ENCODE results near the gene PARD3B.

Gene PARD3B

DNA sequence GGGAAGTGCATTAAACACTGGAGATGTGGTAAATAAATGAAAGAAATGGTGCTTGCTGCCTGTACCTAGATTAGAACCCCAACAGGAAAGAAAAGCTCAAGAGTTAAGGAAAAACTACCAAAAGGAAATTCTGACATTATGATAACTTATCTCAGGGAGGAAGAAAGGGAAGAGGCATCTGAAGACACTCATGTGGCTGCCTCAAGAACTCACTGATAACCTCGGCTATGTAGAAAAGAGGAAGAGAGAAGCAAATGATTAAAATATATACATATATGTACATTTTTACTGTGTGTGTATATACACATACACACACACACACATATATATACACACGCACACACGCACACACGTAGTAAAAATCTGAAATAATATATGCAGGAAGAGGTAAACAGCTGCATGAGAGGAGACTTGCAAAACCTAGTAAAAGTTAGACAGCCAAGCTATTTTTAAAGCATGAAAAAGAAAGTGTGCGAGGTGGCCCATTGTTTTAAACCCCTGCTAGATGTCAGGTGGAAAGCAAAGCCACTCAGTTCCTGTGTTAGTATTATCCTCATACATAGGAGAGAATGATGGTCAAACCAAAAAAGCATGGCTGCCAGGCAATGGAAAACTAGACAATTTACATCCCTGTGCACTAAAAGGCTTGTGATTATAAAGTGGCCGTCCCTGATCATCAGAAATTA, 654.0 kb downstream of the PARD3B start:
- WGBS (ENCODE audit: insufficient coverage), result 95% methylated on average over 2 of the region's 6 CpGs
- H3K36me3 ChIP-seq (ENCODE audit: control insufficient read depth in 4 of 4, insufficient read depth in 4 of 4, low read length in 3 of 4), result no peaks in the 10 kb centered on the region
- no peaks in the 10 kb centered on the region for H3K27me3 ChIP-seq (replicated peaks in 2 of 5; ENCODE audit: control insufficient read depth in 4 of 5, insufficient read depth in 5 of 5, low read length in 4 of 5)
- peaks cover 0 to 3% (median under 1%) of the 10 kb centered on the region in 4 experiments for H3K4me1 ChIP-seq (ENCODE audit: control extremely low read depth in 1 of 4, control insufficient read depth in 4 of 4, insufficient read depth in 4 of 4, low read length in 3 of 4)
- H3K4me3 ChIP-seq (ENCODE audit: control insufficient read depth in 1 of 7, extremely low read depth in 1 of 7, insufficient read depth in 4 of 7, low read depth in 2 of 7, low read length in 6 of 7), result no peak overlapping the region
- CTCF ChIA-PET, result no interaction called here
- no peak overlapping the region for H3K27ac ChIP-seq (ENCODE audit: insufficient read depth in 1 of 2, low read depth in 1 of 2, low read length in 2 of 2, poor library complexity in 1 of 2, severe bottlenecking in 2 of 2)
- POLR2A ChIA-PET, result no interaction called here
- H3K9me3 ChIP-seq (ENCODE audit: control extremely low read depth in 1 of 5, control insufficient read depth in 4 of 5, insufficient read depth in 2 of 5, low read depth in 1 of 5, low read length in 4 of 5), result no peaks in the 10 kb centered on the region
- DNase-seq, result peak; percentile 16 to 47 (median 19)

- Histone ChIP-seq H3K4me3 (ENCODE audit: control insufficient read depth in 1 of 7, extremely low read depth in 1 of 7, insufficient read depth in 4 of 7, low read depth in 2 of 7, low read length in 6 of 7) (no peak overlapping the region), H3K36me3 (ENCODE audit: control insufficient read depth in 4 of 4, insufficient read depth in 4 of 4, low read length in 3 of 4) (no peaks in the 10 kb centered on the region), H3K27me3 (replicated peaks in 2 of 5; ENCODE audit: control insufficient read depth in 4 of 5, insufficient read depth in 5 of 5, low read length in 4 of 5) (no peaks in the 10 kb centered on the region), H3K9me3 (ENCODE audit: control extremely low read depth in 1 of 5, control insufficient read depth in 4 of 5, insufficient read depth in 2 of 5, low read depth in 1 of 5, low read length in 4 of 5) (no peaks in the 10 kb centered on the region), H3K4me1 (ENCODE audit: control extremely low read depth in 1 of 4, control insufficient read depth in 4 of 4, insufficient read depth in 4 of 4, low read length in 3 of 4) (no peaks in the 10 kb centered on the region), H3K27ac (ENCODE audit: insufficient read depth in 1 of 2, low read depth in 1 of 2, low read length in 2 of 2, poor library complexity in 1 of 2, severe bottlenecking in 2 of 2) (no peak overlapping the region)
- CTCF ChIA-PET, result no interaction called here
- DNase-seq, result no peak
- POLR2A ChIA-PET, result no interaction called here
- WGBS (ENCODE audit: insufficient coverage), result 100% methylated on average over 1 of the region's 2 CpGs
Observed at GRCh38 chr2:205210494-205210893, 665.2 kb downstream of the PARD3B start.

GRCh38 chr2:205212357-205212756, 667.1 kb downstream of the PARD3B start:
- Histone ChIP-seq H3K9me3 (ENCODE audit: control extremely low read depth in 1 of 5, control insufficient read depth in 4 of 5, insufficient read depth in 2 of 5, low read depth in 1 of 5, low read length in 4 of 5) (no peaks in the 10 kb centered on the region), H3K4me3 (ENCODE audit: control insufficient read depth in 1 of 7, extremely low read depth in 1 of 7, insufficient read depth in 4 of 7, low read depth in 2 of 7, low read length in 6 of 7) (no peak overlapping the region), H3K36me3 (ENCODE audit: control insufficient read depth in 4 of 4, insufficient read depth in 4 of 4, low read length in 3 of 4) (no peaks in the 10 kb centered on the region), H3K27ac (ENCODE audit: insufficient read depth in 1 of 2, low read depth in 1 of 2, low read length in 2 of 2, poor library complexity in 1 of 2, severe bottlenecking in 2 of 2) (no peak overlapping the region), H3K27me3 (replicated peaks in 2 of 5; ENCODE audit: control insufficient read depth in 4 of 5, insufficient read depth in 5 of 5, low read length in 4 of 5) (no peaks in the 10 kb centered on the region), H3K4me1 (ENCODE audit: control extremely low read depth in 1 of 4, control insufficient read depth in 4 of 4, insufficient read depth in 4 of 4, low read length in 3 of 4) (no peaks in the 10 kb centered on the region)
- WGBS (ENCODE audit: insufficient coverage), result 93% methylated on average over 2 of the region's 2 CpGs
- ChIA-PET POLR2A (no interaction called here), CTCF (no interaction called here)
- DNase-seq, result no peak

DNA sequence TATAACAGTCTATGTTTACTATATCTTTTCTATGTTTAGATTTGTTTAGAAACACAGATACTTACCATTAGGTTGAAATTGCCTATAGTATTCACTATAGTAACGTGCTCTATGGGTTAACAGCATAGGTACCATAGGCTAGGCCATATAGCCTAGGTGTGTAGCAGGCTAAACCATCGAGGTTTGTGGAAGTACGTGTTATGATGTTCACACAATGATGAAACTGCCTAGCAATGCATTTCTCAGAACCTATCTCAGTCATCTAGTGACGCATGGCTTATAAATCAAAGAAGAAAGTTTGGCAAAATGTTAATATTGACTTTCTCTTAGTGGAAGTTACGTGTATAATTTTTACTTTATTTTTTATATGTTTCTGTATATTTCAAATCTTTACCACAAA, 670.8 kb downstream of the PARD3B start:
- no peaks in the 10 kb centered on the region for H3K9me3 ChIP-seq (ENCODE audit: control extremely low read depth in 1 of 5, control insufficient read depth in 4 of 5, insufficient read depth in 2 of 5, low read depth in 1 of 5, low read length in 4 of 5)
- no CpG with 5 or more reads among the region's 5 CpGs for WGBS (ENCODE audit: insufficient coverage)
- no peaks in the 10 kb centered on the region for H3K4me1 ChIP-seq (ENCODE audit: control extremely low read depth in 1 of 4, control insufficient read depth in 4 of 4, insufficient read depth in 4 of 4, low read length in 3 of 4)
- H3K36me3 ChIP-seq (ENCODE audit: control insufficient read depth in 4 of 4, insufficient read depth in 4 of 4, low read length in 3 of 4), result no peaks in the 10 kb centered on the region
- ChIA-PET CTCF (no interaction called here), POLR2A (no interaction called here)
- H3K4me3 ChIP-seq (ENCODE audit: control insufficient read depth in 1 of 7, extremely low read depth in 1 of 7, insufficient read depth in 4 of 7, low read depth in 2 of 7, low read length in 6 of 7), result no peak overlapping the region
- H3K27ac ChIP-seq (ENCODE audit: insufficient read depth in 1 of 2, low read depth in 1 of 2, low read length in 2 of 2, poor library complexity in 1 of 2, severe bottlenecking in 2 of 2), result no peak overlapping the region
- no peaks in the 10 kb centered on the region for H3K27me3 ChIP-seq (replicated peaks in 2 of 5; ENCODE audit: control insufficient read depth in 4 of 5, insufficient read depth in 5 of 5, low read length in 4 of 5)
- no peak for DNase-seq

GRCh38 chr2:205216580-205216979, 671.3 kb downstream of the PARD3B start:
- CTCF ChIA-PET, result no interaction called here
- no peak overlapping the region for H3K4me3 ChIP-seq (ENCODE audit: control insufficient read depth in 1 of 7, extremely low read depth in 1 of 7, insufficient read depth in 4 of 7, low read depth in 2 of 7, low read length in 6 of 7)
- H3K4me1 ChIP-seq (ENCODE audit: control extremely low read depth in 1 of 4, control insufficient read depth in 4 of 4, insufficient read depth in 4 of 4, low read length in 3 of 4), result no peaks in the 10 kb centered on the region
- no peaks in the 10 kb centered on the region for H3K9me3 ChIP-seq (ENCODE audit: control extremely low read depth in 1 of 5, control insufficient read depth in 4 of 5, insufficient read depth in 2 of 5, low read depth in 1 of 5, low read length in 4 of 5)
- DNase-seq, result no peak
- WGBS (ENCODE audit: insufficient coverage), result 80% methylated on average over 5 of the region's 5 CpGs
- POLR2A ChIA-PET, result interaction anchor here (0.5 kb wide), 1 partner anchor 454 kb away, joined by 3 read pairs; no protein-coding TSS in a partner anchor
- H3K27me3 ChIP-seq (replicated peaks in 2 of 5; ENCODE audit: control insufficient read depth in 4 of 5, insufficient read depth in 5 of 5, low read length in 4 of 5), result no peaks in the 10 kb centered on the region
- H3K27ac ChIP-seq (ENCODE audit: insufficient read depth in 1 of 2, low read depth in 1 of 2, low read length in 2 of 2, poor library complexity in 1 of 2, severe bottlenecking in 2 of 2), result no peak overlapping the region
- H3K36me3 ChIP-seq (ENCODE audit: control insufficient read depth in 4 of 4, insufficient read depth in 4 of 4, low read length in 3 of 4), result no peaks in the 10 kb centered on the region

DNA sequence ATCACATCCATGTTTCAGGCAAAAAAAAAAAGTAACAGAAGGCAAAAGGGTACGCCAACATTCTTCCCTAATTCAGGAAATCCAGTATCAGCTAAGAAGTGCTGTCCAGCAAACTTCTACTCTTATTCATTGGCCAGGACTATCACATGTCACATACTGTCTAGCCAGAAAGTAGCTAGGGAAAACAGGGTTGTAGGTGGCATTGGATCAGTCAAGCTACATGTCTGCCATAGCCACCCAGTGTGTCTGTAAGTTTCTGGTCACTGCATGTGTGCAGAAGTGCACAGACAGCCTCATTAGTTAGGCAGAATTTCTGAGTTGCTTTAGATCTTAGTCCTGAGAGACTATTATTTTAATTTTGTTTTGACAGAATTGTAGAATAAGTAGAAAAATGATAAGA, 671.7 kb downstream of the PARD3B start:
- WGBS (ENCODE audit: insufficient coverage), result no CpG with 5 or more reads among the region's 1 CpG
- Histone ChIP-seq H3K36me3 (ENCODE audit: control insufficient read depth in 4 of 4, insufficient read depth in 4 of 4, low read length in 3 of 4) (no peaks in the 10 kb centered on the region), H3K4me1 (ENCODE audit: control extremely low read depth in 1 of 4, control insufficient read depth in 4 of 4, insufficient read depth in 4 of 4, low read length in 3 of 4) (no peaks in the 10 kb centered on the region), H3K27ac (ENCODE audit: insufficient read depth in 1 of 2, low read depth in 1 of 2, low read length in 2 of 2, poor library complexity in 1 of 2, severe bottlenecking in 2 of 2) (no peak overlapping the region), H3K9me3 (ENCODE audit: control extremely low read depth in 1 of 5, control insufficient read depth in 4 of 5, insufficient read depth in 2 of 5, low read depth in 1 of 5, low read length in 4 of 5) (no peaks in the 10 kb centered on the region), H3K27me3 (replicated peaks in 2 of 5; ENCODE audit: control insufficient read depth in 4 of 5, insufficient read depth in 5 of 5, low read length in 4 of 5) (no peaks in the 10 kb centered on the region), H3K4me3 (ENCODE audit: control insufficient read depth in 1 of 7, extremely low read depth in 1 of 7, insufficient read depth in 4 of 7, low read depth in 2 of 7, low read length in 6 of 7) (no peak overlapping the region)
- CTCF ChIA-PET, result interaction anchor here (0.6 kb wide), 1 partner anchor 741 kb away, joined by 3 read pairs; no protein-coding TSS in a partner anchor
- POLR2A ChIA-PET, result interaction anchor here (0.5 kb wide), 1 partner anchor 454 kb away, joined by 3 read pairs; no protein-coding TSS in a partner anchor
- no peak for DNase-seq

DNA sequence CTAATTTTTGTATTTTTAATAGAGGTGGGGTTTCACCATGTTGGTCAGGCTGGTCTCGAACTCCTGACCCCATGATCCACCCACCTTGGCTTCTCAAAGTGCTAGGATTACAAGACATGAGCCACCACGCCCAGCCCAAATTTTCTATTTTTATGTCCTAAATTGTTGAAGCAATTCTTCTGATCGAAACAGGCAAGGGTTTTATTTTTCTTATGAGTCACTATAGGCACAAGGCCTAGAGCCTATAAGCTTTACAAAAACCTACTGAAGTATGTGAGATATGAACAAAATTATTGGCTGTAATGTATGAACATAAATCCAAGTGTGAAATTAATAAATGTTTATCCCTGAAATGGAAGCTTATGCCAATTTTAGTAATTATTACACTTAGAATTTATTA, 672.8 kb downstream of the PARD3B start:
- no peak for DNase-seq
- ChIA-PET POLR2A (no interaction called here), CTCF (no interaction called here)

More for the DNA sequence above, 672.8 kb downstream of the PARD3B start:
- Histone ChIP-seq H3K27me3 (replicated peaks in 2 of 5; ENCODE audit: control insufficient read depth in 4 of 5, insufficient read depth in 5 of 5, low read length in 4 of 5) (no peaks in the 10 kb centered on the region), H3K36me3 (ENCODE audit: control insufficient read depth in 4 of 4, insufficient read depth in 4 of 4, low read length in 3 of 4) (no peaks in the 10 kb centered on the region), H3K9me3 (ENCODE audit: control extremely low read depth in 1 of 5, control insufficient read depth in 4 of 5, insufficient read depth in 2 of 5, low read depth in 1 of 5, low read length in 4 of 5) (no peaks in the 10 kb centered on the region), H3K4me1 (ENCODE audit: control extremely low read depth in 1 of 4, control insufficient read depth in 4 of 4, insufficient read depth in 4 of 4, low read length in 3 of 4) (no peaks in the 10 kb centered on the region), H3K4me3 (ENCODE audit: control insufficient read depth in 1 of 7, extremely low read depth in 1 of 7, insufficient read depth in 4 of 7, low read depth in 2 of 7, low read length in 6 of 7) (no peak overlapping the region), H3K27ac (ENCODE audit: insufficient read depth in 1 of 2, low read depth in 1 of 2, low read length in 2 of 2, poor library complexity in 1 of 2, severe bottlenecking in 2 of 2) (no peak overlapping the region)
- WGBS (ENCODE audit: insufficient coverage), result 83% methylated on average over 3 of the region's 3 CpGs
